8988T (cell line): ENCODE measurements around the gene AQR.
"Not testable (repeated sequence)": the region's sequence is repeated elsewhere in the genome, so short reads cannot be mapped to it uniquely, and the experiment has no call there.

Experiments
- DNase-seq: peaks from one replicate; pipeline ENCODE4 v3.0.0; 2011

AQR gene

GRCh38 chr15:34969340-34970097 is at the start of gene AQR:
TSS of gene AQR (minus strand) at chr15:34969742. CDS start at chr15:34969613, 129 bp downstream.
- peak; percentile 61 for DNase-seq

- DNase-seq = no peak
Measured at GRCh38 chr15:35014241-35014640, 44.7 kb upstream of the AQR start.

- no peak for DNase-seq
Measured at GRCh38 chr15:35013370-35013769, 43.8 kb upstream of the AQR start.

- DNase-seq = no peak
Measured at GRCh38 chr15:35007397-35007796, 37.9 kb upstream of the AQR start.

GRCh38 chr15:35005933-35006332 is 36.4 kb upstream of the AQR start:
- DNase-seq = no peak

GRCh38 chr15:35003928-35004327 is 34.4 kb upstream of the AQR start:
- DNase-seq = no peak

- no peak for DNase-seq
Measured at GRCh38 chr15:35000511-35000910, 31.0 kb upstream of the AQR start.

- DNase-seq = no peak
Measured at GRCh38 chr15:34999906-35000305, 30.4 kb upstream of the AQR start.

- DNase-seq = no peak
Measured at GRCh38 chr15:34994925-34995324, 25.4 kb upstream of the AQR start.

GRCh38 chr15:34993877-34994276 is 24.3 kb upstream of the AQR start:
- DNase-seq = no peak

GRCh38 chr15:34993412-34993811 is 23.9 kb upstream of the AQR start:
- DNase-seq = no peak

GRCh38 chr15:34988027-34988902 is 18.7 kb upstream of the AQR start, which contains the start of gene ZNF770:
TSS of gene ZNF770 (minus strand) at chr15:34988287. CDS start at chr15:34983434, 4,853 bp downstream.
- peak; percentile 48 for DNase-seq

- no peak for DNase-seq
Measured at GRCh38 chr15:34987609-34988026, 18.1 kb upstream of the AQR start.

GRCh38 chr15:34986771-34987480 is 17.4 kb upstream of the AQR start:
- no peak for DNase-seq

- DNase-seq = no peak
Measured at GRCh38 chr15:34986326-34986725, 16.8 kb upstream of the AQR start.

- DNase-seq = no peak
Measured at GRCh38 chr15:34984889-34985630, 15.5 kb upstream of the AQR start.

GRCh38 chr15:34976743-34977142 is 7.2 kb upstream of the AQR start:
- no peak for DNase-seq

- DNase-seq = no peak
Measured at GRCh38 chr15:34976073-34976472, 6.5 kb upstream of the AQR start.

- DNase-seq = no peak
Measured at GRCh38 chr15:34973512-34973911, 4.0 kb upstream of the AQR start.

- not testable (repeated sequence) for DNase-seq
Measured at GRCh38 chr15:34970098-34970643, 629 bp upstream of the AQR start.

GRCh38 chr15:34964277-34964676 is 5.3 kb downstream of the AQR start:
- no peak for DNase-seq

GRCh38 chr15:34953851-34954250 is 15.7 kb downstream of the AQR start:
- DNase-seq = no peak
